ENCODE measurements around the gene PLD3. TPM values are rescaled to one million over a fixed set of nuclear protein-coding genes. Genes with fewer than 3 reads are reported as not detected.

The PLD3 gene
- total and polyA plus RNA-seq, 2 donors (not counting 3 experiments of a cell fraction or from before 2014, with no cell fraction given), result 166 to 479 TPM

GRCh38 chr19:40412866-40413265 lies 64.4 kb downstream of the PLD3 start:
- no peaks in the 10 kb centered on the region for H3K27me3 ChIP-seq (ENCODE audit: control insufficient read depth in 2 of 2, insufficient read depth in 2 of 2, low read length in 2 of 2)
- H4K20me1 ChIP-seq (replicated peaks; ENCODE audit: control insufficient read depth, extremely low read depth, insufficient read depth, low read length), result no peaks in the 10 kb centered on the region
- intact Hi-C loops (cut with micrococcal nuclease), result no loop called here
- no TSS peak for BruUV-seq (replicated peaks)
- no peak for DNase-seq (ENCODE audit: low read depth, low spot score)
- no peak overlapping the region for H3K4me2 ChIP-seq (ENCODE audit: insufficient read depth, low read length)
- H3K9ac ChIP-seq (replicated peaks; ENCODE audit: extremely low read depth, insufficient read depth, low read length), result no peak overlapping the region
- H3K36me3 ChIP-seq (ENCODE audit: control insufficient read depth in 2 of 2, extremely low read depth in 1 of 2, insufficient read depth in 2 of 2, low read length in 2 of 2), result no peaks in the 10 kb centered on the region
- H3K27ac ChIP-seq (ENCODE audit: insufficient read depth, low read depth, low read length), result no peak overlapping the region
- no peak overlapping the region for H2AFZ ChIP-seq (ENCODE audit: low read depth, low read length)
- H3K4me1 ChIP-seq (ENCODE audit: control insufficient read depth, extremely low read depth, insufficient read depth, low read length), result peaks cover 11% of the 10 kb centered on the region
- POLR2A ChIA-PET, result interaction anchor here (0.6 kb wide), 1 partner anchor 747 kb away, joined by 3 read pairs; no protein-coding TSS in a partner anchor
- no peak for TF ChIP-seq JUN (IDR thresholded peaks at IDR 0.05; ENCODE audit: borderline replicate concordance, insufficient read depth, insufficient read length, low read depth)
- TF ChIP-seq FOS (IDR thresholded peaks at IDR 0.05; ENCODE audit: borderline replicate concordance, insufficient read depth, low read length), result no peak
- no peak for TF ChIP-seq CTCF (IDR thresholded peaks at IDR 0.05; ENCODE audit: extremely low read depth in 1 of 2, insufficient read depth in 1 of 2, low read depth in 1 of 2, low read length in 2 of 2)
- no peak for TF ChIP-seq POLR2AphosphoS5 (IDR thresholded peaks at IDR 0.05; ENCODE audit: insufficient read depth, low read depth, low read length)
- no peak for TF ChIP-seq MAX (IDR thresholded peaks at IDR 0.05; ENCODE audit: insufficient read depth, insufficient read length)
- no peak for TF ChIP-seq GATA2 (IDR thresholded peaks at IDR 0.05; ENCODE audit: insufficient read depth, insufficient read length, low read depth, low read length)
- no peak for TF ChIP-seq MYC (IDR thresholded peaks at IDR 0.05; ENCODE audit: low read depth, low read length)
- FAIRE-seq, result no peak
- H3K79me2 ChIP-seq (ENCODE audit: control insufficient read depth, insufficient read depth, low read length), result no peaks in the 10 kb centered on the region
- CTCF ChIA-PET, result interaction anchor here (0.6 to 1.2 kb wide), 2 partner anchors 30 to 78 kb away, joined by 3 to 6 read pairs; no protein-coding TSS in a partner anchor
- dilution Hi-C loops (cut with MboI; ENCODE audit: extremely low pct_ligation_motif_present, low sequenced_read_pairs), result no loop called here
- no peaks in the 10 kb centered on the region for H3K9me1 ChIP-seq (replicated peaks; ENCODE audit: control insufficient read depth, extremely low read depth, insufficient read depth, low read length)
- no peak overlapping the region for H3K4me3 ChIP-seq (replicated peaks in 1 of 3; ENCODE audit: insufficient read depth in 1 of 3, low read depth in 1 of 3, low read length in 3 of 3)
- H3K9me3 ChIP-seq (replicated peaks; ENCODE audit: control insufficient read depth, insufficient read depth, low read length), result no peaks in the 10 kb centered on the region

Data from endothelial cell of umbilical vein (primary cell).